BJ (cell line): ENCODE data around the gene DLG2. TPM values are rescaled to one million over a fixed set of nuclear protein-coding genes. Genes with fewer than 3 reads are reported as not detected.

Experiments used
- CTCF ChIA-PET: fragments of 350-600 bp; formaldehyde crosslinking; extraction: SDS; loops from one replicate; lab custom pipeline; 2021; ENCODE audit warnings: antibody characterized with exemption, inconsistent platforms; lab: Yijun Ruan, JAX
- POLR2A ChIA-PET: fragments of 300-600 bp; sonication (Branson Sonifier 250); formaldehyde crosslinking; extraction: SDS; loops from one replicate; lab custom pipeline; 2021; ENCODE audit warnings: antibody characterized with exemption; lab: Charles Lee
- DNase-seq: peaks from one replicate; pipeline ENCODE4 v3.0.0-alpha.2; 2011; ENCODE audit warnings: low read depth
- H3K27me3 ChIP-seq: 2 replicates; pipeline ENCODE4 v1.6.0; 2011; ENCODE audit warnings: low read length; ENCODE audit not compliant: control insufficient read depth, insufficient read depth
- H3K36me3 ChIP-seq: 2 replicates; pipeline ENCODE4 v1.5.1; 2011; ENCODE audit warnings: low read length; ENCODE audit not compliant: control insufficient read depth, insufficient read depth
- H3K4me3 ChIP-seq: 2 replicates; pipeline ENCODE4 v1.5.1; 2011; ENCODE audit warnings: low read depth, mild to moderate bottlenecking, control low read depth, low read length
- polyA plus RNA-seq: library from polyadenylated mRNA; depleted of rRNA; stranded (reverse); fragments of >200 nt; gene quantifications from 2 replicates; pipeline ENCODE4 v1.2.3, GENCODE V29; 2011
- TF ChIP-seq, protein P1 (sequence below): IDR thresholded peaks from 2 replicates; pipeline ENCODE4 v1.5.1; 2011; ENCODE audit warnings: low read depth, mild to moderate bottlenecking, control low read depth, inconsistent platforms, low read length, moderate library complexity; ENCODE audit not compliant: insufficient read depth

DLG2 gene
- polyA plus RNA-seq, 1 experiment: 0.28 TPM

DNA sequence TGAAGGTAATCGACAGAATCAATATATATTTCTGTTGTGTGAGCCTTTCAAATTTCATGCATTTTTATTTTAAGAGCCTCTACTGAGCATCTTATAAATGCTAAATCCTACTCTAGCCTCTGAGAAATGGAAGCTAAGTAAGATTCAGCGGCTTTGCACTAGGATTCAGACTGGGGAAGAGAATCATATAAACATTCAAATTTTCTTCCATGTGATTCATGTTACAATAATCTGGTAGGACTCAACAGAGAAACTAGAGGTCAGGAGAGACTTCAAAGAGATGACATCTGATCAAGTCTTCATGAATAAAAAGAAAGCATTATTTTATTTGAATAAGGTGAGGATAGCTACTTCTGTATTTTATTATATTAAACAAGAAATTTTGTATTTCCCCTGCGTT, 538.9 kb downstream of the DLG2 start:
- POLR2A ChIA-PET: no interaction called here
- Histone ChIP-seq H3K36me3 (no peaks in the 10 kb centered on the region), H3K4me3 (no peak overlapping the region), H3K27me3 (no peaks in the 10 kb centered on the region)
- CTCF ChIA-PET: no interaction called here
- TF ChIP-seq, protein P1, sequence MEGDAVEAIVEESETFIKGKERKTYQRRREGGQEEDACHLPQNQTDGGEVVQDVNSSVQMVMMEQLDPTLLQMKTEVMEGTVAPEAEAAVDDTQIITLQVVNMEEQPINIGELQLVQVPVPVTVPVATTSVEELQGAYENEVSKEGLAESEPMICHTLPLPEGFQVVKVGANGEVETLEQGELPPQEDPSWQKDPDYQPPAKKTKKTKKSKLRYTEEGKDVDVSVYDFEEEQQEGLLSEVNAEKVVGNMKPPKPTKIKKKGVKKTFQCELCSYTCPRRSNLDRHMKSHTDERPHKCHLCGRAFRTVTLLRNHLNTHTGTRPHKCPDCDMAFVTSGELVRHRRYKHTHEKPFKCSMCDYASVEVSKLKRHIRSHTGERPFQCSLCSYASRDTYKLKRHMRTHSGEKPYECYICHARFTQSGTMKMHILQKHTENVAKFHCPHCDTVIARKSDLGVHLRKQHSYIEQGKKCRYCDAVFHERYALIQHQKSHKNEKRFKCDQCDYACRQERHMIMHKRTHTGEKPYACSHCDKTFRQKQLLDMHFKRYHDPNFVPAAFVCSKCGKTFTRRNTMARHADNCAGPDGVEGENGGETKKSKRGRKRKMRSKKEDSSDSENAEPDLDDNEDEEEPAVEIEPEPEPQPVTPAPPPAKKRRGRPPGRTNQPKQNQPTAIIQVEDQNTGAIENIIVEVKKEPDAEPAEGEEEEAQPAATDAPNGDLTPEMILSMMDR: no peak
- no peak for DNase-seq

DNA sequence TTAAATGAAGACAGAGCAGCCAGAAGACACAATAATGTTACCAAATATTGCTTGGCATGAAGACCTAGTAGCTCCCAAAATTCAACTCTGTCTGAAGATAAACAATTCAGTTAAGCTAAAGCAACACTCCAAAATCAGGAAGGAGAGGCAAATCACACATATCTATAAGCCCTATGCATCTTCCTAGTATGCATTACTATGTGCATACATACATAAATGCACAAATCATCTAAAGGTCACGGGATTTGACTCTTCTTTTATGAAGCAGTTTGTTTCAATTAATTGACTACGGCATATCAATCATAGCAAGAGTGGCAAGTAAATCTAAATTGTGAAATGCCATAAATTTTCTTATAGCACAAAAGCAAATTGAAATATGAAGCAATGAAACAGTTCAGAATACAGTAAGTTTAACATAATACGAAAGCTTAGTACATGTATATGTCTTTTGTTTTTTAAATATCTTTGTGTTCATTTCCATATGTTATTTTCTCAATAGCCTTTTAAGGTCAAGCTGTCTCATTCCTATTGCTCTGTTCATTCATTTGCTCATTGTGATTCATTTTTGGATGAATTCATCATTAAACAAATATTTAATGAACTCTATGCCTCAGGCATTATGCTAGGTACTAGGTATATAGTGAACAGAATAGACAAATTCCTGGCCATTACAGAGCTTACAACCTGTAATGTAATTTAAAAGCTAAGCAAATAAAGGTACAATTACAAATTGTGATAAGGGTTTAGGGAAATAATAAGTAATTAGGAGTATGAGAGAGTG, 540.5 kb downstream of the DLG2 start:
- TF ChIP-seq, protein P1: no peak
- Histone ChIP-seq H3K4me3 (no peak overlapping the region), H3K36me3 (no peaks in the 10 kb centered on the region), H3K27me3 (no peaks in the 10 kb centered on the region)
- ChIA-PET CTCF (no interaction called here), POLR2A (no interaction called here)
- no peak for DNase-seq

DNA sequence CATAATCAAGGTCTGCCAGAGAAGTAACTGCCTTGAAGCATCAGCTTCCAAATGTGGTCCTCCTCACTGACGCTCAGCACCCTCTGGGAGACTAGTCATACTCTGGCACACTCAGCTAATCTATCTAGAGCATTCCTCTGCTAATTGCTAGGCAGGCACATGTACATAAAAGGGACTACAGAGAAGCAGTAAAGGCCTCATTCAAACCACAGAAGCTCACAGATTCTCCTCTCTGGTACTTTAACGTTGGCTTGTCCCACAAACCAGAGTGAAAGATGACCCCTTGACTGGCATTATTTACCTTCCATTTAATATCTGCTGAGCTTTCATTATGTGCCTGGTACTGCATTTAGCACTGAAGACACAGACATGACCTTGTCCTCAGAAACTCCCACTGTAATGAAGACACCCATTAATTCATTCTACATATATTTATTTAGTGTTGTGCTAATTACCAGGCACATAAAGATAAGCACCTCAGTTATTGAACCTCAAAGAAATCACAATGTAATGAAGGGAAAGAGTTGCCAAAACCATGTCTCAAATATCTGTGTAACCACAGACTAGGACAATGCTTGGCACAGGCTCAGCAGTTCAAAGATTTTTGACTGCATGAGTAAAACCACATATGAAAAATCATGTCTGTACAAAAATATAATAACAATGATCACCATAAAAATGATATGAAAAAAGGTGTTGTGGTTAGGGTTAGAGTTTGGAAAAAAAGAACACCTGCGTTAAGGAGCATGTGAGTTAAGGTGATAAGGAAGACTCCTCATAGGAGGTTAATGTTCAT, 550.4 kb downstream of the DLG2 start:
- TF ChIP-seq, protein P1: no peak
- H3K36me3 ChIP-seq: no peaks in the 10 kb centered on the region
- no peak overlapping the region for H3K4me3 ChIP-seq
- DNase-seq: no peak
- H3K27me3 ChIP-seq: no peaks in the 10 kb centered on the region
- ChIA-PET CTCF (no interaction called here), POLR2A (no interaction called here)

DNA sequence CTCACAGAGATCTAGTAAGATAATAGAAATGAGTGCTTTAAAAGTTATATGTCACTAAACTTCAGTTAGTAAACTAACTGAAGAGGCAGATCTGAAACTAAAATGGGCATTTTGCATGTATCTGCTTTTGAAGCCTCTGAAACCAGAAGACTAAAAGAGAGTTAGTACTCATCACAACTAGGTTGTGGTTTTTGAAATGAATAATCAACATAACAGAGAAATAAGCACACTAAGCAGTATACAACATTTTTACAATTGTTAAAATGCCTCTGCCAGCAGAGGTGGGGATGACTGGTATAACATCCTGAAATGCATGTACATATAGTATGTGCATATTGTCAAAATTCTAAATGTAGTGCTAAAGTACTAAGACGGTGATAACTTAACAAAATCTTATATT, 564.5 kb downstream of the DLG2 start:
- ChIA-PET POLR2A (no interaction called here), CTCF (no interaction called here)
- no peak for DNase-seq
- Histone ChIP-seq H3K27me3 (no peaks in the 10 kb centered on the region), H3K36me3 (no peaks in the 10 kb centered on the region), H3K4me3 (no peak overlapping the region)
- TF ChIP-seq, protein P1: no peak

DNA sequence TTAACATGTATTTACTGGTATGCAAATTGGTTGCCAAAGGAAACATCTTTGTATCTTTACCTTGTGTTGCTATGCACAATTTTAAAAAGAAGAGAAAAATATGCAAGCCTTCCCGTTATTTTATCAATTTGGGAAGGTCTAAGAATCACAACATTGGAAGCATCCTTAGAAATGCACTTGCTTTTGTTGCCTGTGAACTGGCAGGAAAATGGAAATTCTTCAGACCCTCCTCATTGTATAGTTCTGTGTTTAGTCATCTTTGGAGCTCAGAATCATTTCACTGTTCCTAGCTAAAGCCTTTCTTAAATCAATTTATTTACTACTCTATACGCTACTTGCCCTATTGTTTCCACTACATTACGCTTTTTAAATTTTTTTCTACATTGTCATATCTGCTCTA, 574.5 kb downstream of the DLG2 start:
- TF ChIP-seq, protein P1: no peak
- POLR2A ChIA-PET: no interaction called here
- no peaks in the 10 kb centered on the region for H3K27me3 ChIP-seq
- CTCF ChIA-PET: no interaction called here
- H3K36me3 ChIP-seq: no peaks in the 10 kb centered on the region
- no peak for DNase-seq
- no peak overlapping the region for H3K4me3 ChIP-seq
